Stomach (tissue), 4 donors: Measurements from ENCODE around the gene GREB1.

Experiments
- EP300 ChIP-seq: sonication (generic); formaldehyde crosslinking; IDR thresholded peaks from one replicate; pipeline ENCODE4 v1.6.1; 2017; ENCODE audit warnings: antibody characterized with exemption
- POLR2A ChIP-seq, 4 donors: fragments of 450-650 bp; IDR thresholded peaks; one replicate each; pipeline ENCODE4 v1.6.1; 2016; ENCODE audit warnings: antibody characterized with exemption in 4 of 4, control low read depth in 2 of 4, mild to moderate bottlenecking in 1 of 4, moderate library complexity in 1 of 4
- POLR2AphosphoS5 ChIP-seq, 3 donors: sonication (generic); formaldehyde crosslinking; IDR thresholded peaks; one replicate each; pipeline ENCODE4 v1.6.1; 2016; ENCODE audit warnings: antibody characterized with exemption in 3 of 3
- TF ChIP-seq, protein P1 (sequence below), 7 experiments: fragments of 450-650 bp in 4 of 7; fragments of 200-600 bp in 3 of 7; sonication (generic) in 3 of 7; IDR thresholded peaks; one replicate each; pipeline ENCODE4 v1.5.1; 2016 to 2019; ENCODE audit warnings: antibody characterized with exemption in 7 of 7, control low read depth in 2 of 7, mild to moderate bottlenecking in 1 of 7

DNA sequence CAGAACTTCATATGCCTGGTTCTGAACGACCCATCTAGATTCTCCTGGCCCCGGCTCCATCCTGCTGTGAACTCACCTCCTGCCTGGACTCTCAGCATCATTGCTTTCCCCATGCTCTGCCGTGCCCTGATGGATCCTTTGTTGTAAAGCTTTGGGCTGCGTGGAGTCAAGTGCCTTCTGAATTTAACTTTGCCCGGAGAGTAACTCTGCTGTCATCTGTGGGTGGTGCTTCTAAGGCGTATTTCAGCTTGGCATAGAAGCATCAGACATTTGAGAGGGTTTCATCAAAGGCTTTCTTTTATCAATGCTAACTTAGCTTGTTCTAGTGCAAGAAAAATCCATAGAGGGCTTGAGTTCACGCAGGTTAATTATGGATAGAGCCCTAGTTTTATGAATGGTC, 8.1 kb upstream of the GREB1 start:
- TF ChIP-seq, protein P1, sequence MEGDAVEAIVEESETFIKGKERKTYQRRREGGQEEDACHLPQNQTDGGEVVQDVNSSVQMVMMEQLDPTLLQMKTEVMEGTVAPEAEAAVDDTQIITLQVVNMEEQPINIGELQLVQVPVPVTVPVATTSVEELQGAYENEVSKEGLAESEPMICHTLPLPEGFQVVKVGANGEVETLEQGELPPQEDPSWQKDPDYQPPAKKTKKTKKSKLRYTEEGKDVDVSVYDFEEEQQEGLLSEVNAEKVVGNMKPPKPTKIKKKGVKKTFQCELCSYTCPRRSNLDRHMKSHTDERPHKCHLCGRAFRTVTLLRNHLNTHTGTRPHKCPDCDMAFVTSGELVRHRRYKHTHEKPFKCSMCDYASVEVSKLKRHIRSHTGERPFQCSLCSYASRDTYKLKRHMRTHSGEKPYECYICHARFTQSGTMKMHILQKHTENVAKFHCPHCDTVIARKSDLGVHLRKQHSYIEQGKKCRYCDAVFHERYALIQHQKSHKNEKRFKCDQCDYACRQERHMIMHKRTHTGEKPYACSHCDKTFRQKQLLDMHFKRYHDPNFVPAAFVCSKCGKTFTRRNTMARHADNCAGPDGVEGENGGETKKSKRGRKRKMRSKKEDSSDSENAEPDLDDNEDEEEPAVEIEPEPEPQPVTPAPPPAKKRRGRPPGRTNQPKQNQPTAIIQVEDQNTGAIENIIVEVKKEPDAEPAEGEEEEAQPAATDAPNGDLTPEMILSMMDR (IDR thresholded peaks at IDR 0.05) = no peak
- TF ChIP-seq EP300 (no peak), POLR2AphosphoS5 (IDR thresholded peaks at IDR 0.05) (no peak), POLR2A (IDR thresholded peaks at IDR 0.05) (no peak)
